GM13977 (cell line): ENCODE measurements around the gene MYO1F.

Experiments used
- DNase-seq: peaks from one replicate; pipeline ENCODE4 v3.0.0; 2012; ENCODE audit warnings: low spot score
- in situ Hi-C: fragments of 300-500 bp; cut with MboI; formaldehyde crosslinking; loops from one replicate; pipeline ENCODE4 v1.12.0; 2022; ENCODE audit warnings: low sequenced_read_pairs, low pct_unique_long_range_greater_than_20kb, mixed read lengths, inconsistent platforms; ENCODE audit not compliant: unreplicated experiment
- TF ChIP-seq, protein P1 (sequence below): IDR thresholded peaks from 2 replicates; pipeline ENCODE4 v1.5.1; 2012; ENCODE audit warnings: mild to moderate bottlenecking, control low read depth; ENCODE audit not compliant: insufficient read depth; ENCODE audit errors: extremely low read depth, missing control alignments

The MYO1F gene

GRCh38 chr19:8552810-8553209 lies 24.4 kb downstream of the MYO1F start:
- in situ Hi-C loops: no loop called here

GRCh38 chr19:8550070-8550469 lies 27.2 kb downstream of the MYO1F start:
- in situ Hi-C loops: no loop called here
- TF ChIP-seq, protein P1, sequence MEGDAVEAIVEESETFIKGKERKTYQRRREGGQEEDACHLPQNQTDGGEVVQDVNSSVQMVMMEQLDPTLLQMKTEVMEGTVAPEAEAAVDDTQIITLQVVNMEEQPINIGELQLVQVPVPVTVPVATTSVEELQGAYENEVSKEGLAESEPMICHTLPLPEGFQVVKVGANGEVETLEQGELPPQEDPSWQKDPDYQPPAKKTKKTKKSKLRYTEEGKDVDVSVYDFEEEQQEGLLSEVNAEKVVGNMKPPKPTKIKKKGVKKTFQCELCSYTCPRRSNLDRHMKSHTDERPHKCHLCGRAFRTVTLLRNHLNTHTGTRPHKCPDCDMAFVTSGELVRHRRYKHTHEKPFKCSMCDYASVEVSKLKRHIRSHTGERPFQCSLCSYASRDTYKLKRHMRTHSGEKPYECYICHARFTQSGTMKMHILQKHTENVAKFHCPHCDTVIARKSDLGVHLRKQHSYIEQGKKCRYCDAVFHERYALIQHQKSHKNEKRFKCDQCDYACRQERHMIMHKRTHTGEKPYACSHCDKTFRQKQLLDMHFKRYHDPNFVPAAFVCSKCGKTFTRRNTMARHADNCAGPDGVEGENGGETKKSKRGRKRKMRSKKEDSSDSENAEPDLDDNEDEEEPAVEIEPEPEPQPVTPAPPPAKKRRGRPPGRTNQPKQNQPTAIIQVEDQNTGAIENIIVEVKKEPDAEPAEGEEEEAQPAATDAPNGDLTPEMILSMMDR: no peak
- DNase-seq: no peak

More at GRCh38 chr19:8552810-8553209, 24.4 kb downstream of the MYO1F start:
- DNase-seq: no peak
- TF ChIP-seq, protein P1: no peak

DNA sequence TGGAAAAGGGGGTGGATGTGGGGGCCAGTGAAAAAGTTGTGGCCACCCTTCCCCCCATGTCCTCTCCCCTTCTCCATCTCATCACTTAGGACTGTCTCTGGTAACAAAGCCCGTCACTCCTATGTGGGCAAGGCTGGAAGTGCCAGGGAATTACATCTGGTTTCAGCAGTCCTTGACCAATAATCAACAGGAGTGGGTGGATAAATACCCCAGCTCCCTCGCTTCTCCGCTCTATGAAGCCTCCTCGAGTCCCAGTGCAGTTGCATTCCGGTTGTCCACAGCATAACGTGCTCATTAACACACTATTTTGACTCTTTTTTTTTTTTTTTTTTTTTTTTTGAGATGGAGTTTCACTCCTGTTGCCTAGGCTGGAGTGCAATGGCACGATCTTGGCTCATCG lies 31.5 kb downstream of the MYO1F start:
- DNase-seq: no peak
- in situ Hi-C loops: no loop called here
- TF ChIP-seq, protein P1: no peak

DNA sequence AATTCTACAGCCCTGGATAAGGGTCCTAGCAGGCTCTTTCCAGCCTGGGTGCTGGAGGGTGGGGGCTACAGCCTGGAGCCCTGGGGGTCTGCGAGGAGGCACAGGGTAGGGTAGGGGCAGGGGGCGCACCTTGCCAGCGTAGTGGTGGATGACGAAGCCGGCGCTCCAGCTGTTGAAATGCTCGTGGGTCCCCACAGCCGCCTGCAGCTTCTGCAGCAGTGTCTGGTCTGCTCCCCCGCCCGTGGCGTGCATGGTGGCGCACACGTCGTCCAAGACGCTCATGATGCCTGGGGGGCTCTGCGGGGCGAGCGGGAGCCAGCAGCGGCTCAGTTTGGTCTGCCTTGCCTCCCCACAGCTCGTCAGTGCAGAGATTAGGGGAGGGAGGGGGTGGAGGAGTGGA lies 33.1 kb downstream of the MYO1F start:
- no peak for DNase-seq
- in situ Hi-C loops: no loop called here
- TF ChIP-seq, protein P1: no peak

GRCh38 chr19:8539621-8540149 lies 37.6 kb downstream of the MYO1F start:
- in situ Hi-C loops: no loop called here
- TF ChIP-seq, protein P1: no peak
- no peak for DNase-seq

- no peak for DNase-seq
- in situ Hi-C loops: no loop called here
- TF ChIP-seq, protein P1: no peak
These were observed 40.1 kb downstream of the MYO1F start for GRCh38 chr19:8537099-8537498.

GRCh38 chr19:8536282-8536681 lies 41.0 kb downstream of the MYO1F start:
- in situ Hi-C loops: no loop called here
- TF ChIP-seq, protein P1: no peak
- DNase-seq: no peak
